GM18526 (cell line): ENCODE data around the gene FBRSL1.
A peak's percentile ranks its signal among the peaks of the same experiment; 100 is the strongest.

Experiments
- POLR2A ChIP-seq: IDR thresholded peaks from 3 replicates; pipeline ENCODE4 v1.6.1; 2011; ENCODE audit not compliant: insufficient read length; ENCODE audit errors: extremely low read depth

The FBRSL1 gene

GRCh38 chr12:132489602-132490266 lies at the start of gene FBRSL1:
FBRSL1 (plus strand) TSS chr12:132490151.
- peak; percentile 27 for TF ChIP-seq POLR2A

GRCh38 chr12:132441871-132442863 lies 47.8 kb upstream of the FBRSL1 start:
- TF ChIP-seq POLR2A: no peak

- TF ChIP-seq POLR2A: no peak
These were observed 46.9 kb upstream of the FBRSL1 start for GRCh38 chr12:132443091-132443490.

GRCh38 chr12:132444283-132444682 lies 45.7 kb upstream of the FBRSL1 start:
- TF ChIP-seq POLR2A: no peak

GRCh38 chr12:132444957-132445883 lies 44.7 kb upstream of the FBRSL1 start:
- TF ChIP-seq POLR2A: peak; percentile 41

- no peak for TF ChIP-seq POLR2A
These were observed 43.9 kb upstream of the FBRSL1 start for GRCh38 chr12:132445884-132446632.

- TF ChIP-seq POLR2A: no peak
These were observed 43.2 kb upstream of the FBRSL1 start for GRCh38 chr12:132446633-132447326.

- no peak for TF ChIP-seq POLR2A
These were observed 42.6 kb upstream of the FBRSL1 start for GRCh38 chr12:132447327-132447720.

GRCh38 chr12:132447731-132448462 lies 42.1 kb upstream of the FBRSL1 start:
- TF ChIP-seq POLR2A: no peak

- TF ChIP-seq POLR2A: no peak
These were observed 41.5 kb upstream of the FBRSL1 start for GRCh38 chr12:132448463-132448820.

- no peak for TF ChIP-seq POLR2A
These were observed 40.2 kb upstream of the FBRSL1 start for GRCh38 chr12:132449565-132450417.

- no peak for TF ChIP-seq POLR2A
These were observed 39.4 kb upstream of the FBRSL1 start for GRCh38 chr12:132450418-132451171.
